Activated naive CD4-positive, alpha-beta T cell (primary cell): ENCODE measurements around the gene FLVCR2.
"Not testable (repeated sequence)": the region's sequence is repeated elsewhere in the genome, so short reads cannot be mapped to it uniquely, and the experiment has no call there.

ENCODE experiments used
- DNase-seq, 4 experiments: peaks; one replicate each; lab custom pipeline; 2025; lab: John Stamatoyannopoulos, UW

FLVCR2 gene

DNA sequence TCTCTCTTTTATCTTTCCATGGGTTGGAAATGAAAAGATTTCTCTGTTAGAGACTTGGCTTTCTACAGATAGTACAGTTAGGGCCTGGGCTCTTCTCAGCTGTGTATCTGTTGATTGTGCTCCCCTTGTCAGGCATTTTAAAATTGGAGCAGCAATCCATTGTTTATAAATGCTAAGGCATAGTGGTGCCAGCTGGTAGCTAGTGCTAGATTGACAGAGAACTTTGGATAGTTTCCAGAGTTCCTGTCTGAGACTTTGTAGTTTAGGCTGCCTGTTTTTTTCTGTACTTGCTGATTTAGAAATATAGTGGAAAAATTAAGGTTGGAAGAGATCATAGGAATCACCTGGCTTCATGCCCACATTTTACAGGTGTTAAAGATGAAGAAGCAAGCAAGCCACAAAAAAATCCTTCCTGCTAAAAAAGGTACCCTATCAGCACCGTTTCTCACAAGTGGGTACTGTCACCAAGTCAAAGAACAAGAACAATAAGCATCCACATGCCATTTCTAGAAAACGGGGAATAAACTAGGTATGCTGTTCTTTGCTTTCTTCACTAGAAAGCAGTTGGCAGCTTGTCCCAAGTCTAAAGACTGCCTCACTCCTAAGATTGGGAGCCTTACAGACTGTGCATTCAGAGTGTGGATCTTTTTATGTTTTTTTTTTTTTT lies 88.8 kb downstream of the FLVCR2 start:
- DNase-seq, result no peak

DNA sequence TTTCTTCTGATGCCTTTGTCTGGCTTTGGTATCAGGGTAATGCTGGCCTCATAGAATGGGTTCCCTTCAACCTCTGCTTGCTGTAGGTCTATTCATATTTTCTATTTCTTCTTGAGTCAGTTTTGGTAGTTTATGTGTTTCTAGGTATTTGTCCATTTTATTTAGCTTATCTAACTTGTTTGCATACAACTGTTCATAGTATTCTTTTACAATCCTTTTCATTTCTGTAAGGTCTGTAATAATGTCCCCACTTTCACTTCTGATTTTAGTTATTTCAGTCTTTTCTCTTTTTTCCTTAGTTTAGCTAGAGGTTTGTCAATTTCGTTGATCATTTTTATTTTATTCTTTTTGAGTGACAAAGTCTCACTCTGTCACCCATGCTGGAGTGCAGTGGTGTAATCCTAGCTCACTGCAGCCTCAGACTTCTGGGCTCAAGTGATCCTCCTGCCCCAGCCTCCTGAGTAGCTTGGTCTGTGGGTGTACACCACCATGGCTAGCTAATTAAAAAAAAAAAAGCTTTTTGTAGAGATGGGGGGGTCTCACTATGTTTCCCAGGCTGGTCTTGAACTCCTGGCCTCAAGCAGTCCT lies 94.3 kb downstream of the FLVCR2 start:
- no peak for DNase-seq

DNA sequence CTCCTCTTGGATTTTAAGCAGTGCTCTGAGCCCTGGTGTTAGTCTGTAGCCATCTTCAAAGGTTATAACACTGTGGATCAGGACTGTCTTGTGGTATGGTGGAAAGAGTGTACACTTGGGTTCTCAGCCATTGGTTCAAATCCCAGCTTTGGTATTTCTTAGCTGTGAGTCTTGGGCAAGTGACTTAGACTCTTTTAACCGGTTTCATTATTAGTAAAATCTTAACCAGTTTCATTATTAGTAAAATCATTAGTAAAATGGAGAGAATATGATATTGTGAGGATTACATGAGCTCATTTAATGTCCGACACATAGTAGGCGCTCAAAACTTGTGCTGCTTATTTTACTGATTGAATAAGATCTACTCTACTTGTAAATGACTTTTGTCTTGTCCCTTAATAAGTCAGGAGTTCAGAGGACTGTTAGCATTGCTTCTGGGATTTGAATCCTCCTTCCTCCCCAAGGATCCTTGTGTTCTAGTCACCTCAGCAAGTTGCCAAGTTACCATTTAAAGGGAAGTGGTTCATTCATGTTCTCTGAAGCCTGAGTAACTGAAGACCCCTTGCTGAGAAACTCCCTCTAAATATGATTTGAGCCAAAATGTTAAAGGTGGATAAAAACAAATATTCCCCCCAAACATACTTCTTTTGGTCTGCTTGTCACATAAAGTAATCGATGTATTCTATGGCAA lies 95.1 kb downstream of the FLVCR2 start:
- DNase-seq, result no peak

DNA sequence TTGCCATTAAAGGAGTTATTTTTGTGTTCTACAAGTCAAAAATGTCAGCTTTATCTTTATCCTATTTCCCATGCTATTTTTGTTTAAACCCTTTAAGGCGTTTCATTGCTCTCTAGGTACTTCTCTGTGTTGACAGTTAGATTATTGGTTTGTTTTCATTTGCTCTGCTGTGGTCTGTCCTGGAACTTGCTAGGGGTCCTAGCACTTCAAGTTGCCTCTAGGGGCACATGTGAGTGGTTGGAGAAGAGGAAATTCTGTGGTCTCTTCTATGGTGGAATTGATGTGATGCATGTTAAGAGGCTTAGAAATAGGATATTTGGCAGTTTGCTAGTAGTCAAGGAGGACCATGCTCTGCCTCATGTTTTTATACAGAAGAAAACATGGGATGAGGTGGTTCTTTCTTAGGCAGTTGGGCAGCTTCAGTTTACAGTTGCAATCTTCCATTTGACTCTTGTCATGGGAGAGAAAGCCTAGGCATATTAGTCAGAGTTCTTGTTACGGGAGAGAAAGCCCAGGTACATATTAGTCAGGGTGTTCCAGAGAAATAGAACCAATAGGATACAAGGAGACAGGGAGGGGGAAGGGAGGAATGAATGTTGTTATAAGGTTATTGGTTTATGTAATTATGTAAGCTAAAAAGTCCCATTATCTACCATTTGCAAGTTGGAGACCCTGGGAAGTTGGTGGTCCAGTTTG lies 97.0 kb downstream of the FLVCR2 start:
- DNase-seq, result no peak

DNA sequence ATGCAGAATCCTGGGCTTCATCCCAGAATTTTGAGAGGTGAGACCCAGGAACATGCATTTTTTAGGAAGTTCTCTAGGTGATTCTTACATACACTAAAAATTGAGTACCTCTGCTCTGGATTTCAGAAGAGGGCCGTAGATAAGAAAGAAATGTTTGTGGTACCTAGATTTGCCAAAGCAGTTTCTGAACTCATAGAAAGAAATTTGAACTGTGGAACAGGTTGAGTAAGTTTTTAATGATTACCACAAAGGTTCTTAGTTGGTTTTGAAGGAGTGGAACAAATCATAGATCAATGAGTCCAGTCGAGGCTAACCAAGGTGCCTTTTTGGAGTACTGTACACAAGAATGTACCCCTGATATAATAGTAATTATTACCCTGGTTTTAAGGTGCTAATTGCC lies 107.5 kb downstream of the FLVCR2 start:
- no peak for DNase-seq

DNA sequence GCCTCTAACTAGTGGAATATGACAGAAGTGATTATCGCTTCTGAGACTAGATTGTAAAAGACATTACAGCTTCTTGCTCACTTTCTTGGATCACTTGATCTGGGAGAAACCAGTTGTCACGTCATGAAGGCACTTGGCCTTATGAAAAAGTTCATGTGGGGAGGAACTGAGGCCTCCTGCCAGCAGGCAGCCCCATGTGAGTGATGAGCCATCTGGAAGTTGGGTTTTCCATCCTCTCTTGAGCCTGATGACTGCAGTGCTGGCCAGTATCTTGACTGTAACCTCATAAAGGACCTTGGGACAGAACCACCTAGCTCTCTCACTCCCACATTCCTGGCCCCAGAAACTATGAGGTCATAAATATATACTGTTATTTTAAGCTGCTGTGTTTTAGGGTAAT lies 110.6 kb downstream of the FLVCR2 start:
- no peak for DNase-seq

DNA sequence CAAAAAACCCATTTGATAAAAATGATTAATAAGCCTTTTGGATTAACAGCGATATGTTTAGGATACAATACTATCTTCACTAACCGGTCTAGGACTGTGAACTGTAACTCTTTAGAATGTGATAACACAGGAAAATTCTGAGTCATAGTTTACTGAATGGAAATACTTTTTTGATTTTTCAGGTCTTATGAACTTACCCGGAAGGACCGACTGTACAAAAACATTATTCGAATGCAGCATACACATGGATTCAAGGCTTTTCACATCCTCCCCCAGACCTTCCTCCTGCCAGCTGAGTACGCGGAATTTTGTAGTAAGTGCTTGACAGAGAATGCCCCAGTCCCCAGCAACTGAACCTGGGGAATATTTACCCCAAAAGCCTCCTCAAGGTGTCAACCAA lies 111.6 kb downstream of the FLVCR2 start:
- DNase-seq, result no peak

DNA sequence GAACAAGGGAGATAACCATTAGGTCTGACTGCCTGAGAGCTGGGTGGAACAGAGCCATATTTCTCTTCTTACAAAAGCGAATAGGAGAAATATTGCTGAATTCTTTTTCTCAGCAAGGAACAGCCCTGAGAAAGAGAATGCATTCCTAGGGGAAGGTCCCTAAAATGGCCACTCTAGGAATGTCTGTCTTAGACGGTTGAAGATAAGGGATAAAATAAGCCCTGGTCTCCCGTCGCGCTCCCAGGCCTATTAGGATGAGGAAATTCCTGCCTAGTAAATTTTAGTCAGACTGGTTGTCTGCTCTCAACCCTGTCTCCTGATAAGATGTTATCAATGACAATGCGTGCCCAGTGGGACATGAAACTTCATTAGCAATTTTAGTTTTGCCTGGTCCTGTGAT lies 116.6 kb downstream of the FLVCR2 start:
- not testable (repeated sequence) for DNase-seq

DNA sequence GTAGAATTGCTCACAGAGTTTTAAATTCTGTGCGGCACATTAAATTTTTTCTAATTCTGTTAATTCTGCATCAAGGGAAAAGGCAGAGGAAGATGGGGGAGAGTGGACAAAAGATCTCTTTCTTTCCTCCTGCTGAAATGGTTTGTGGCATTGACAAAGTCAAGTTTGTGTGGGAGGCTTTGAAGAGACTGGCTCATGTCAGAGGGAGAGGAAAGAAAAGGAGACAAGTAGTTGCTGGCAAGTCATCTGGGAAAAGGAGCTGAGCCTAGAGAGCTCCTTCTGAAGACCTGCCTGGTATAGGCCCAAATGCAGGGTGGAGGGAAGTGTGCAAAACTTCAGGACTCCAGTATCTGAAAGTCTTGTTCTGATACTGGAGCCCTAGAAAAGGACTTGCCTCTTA lies 119.0 kb downstream of the FLVCR2 start:
- DNase-seq, result no peak
